Cerebellar cortex (tissue), 1 donor: ENCODE results near the gene LRRTM4.
"Not testable (repeated sequence)": the region's sequence is repeated elsewhere in the genome, so short reads cannot be mapped to it uniquely, and the experiment has no call there.

Source experiments
- DNase-seq: peaks from one replicate; pipeline ENCODE4 v3.0.0-alpha.2; 2015; ENCODE audit warnings: low spot score

LRRTM4 gene

GRCh38 chr2:77314721-77315120 lies 207.5 kb downstream of the LRRTM4 start:
- no peak for DNase-seq

GRCh38 chr2:77310416-77310815 lies 211.8 kb downstream of the LRRTM4 start:
- no peak for DNase-seq

- DNase-seq = no peak
These were observed 212.5 kb downstream of the LRRTM4 start for GRCh38 chr2:77309725-77310124.

GRCh38 chr2:77301441-77301840 lies 220.7 kb downstream of the LRRTM4 start:
- no peak for DNase-seq

- no peak for DNase-seq
These were observed 225.4 kb downstream of the LRRTM4 start for GRCh38 chr2:77296791-77297190.

- DNase-seq = no peak
These were observed 227.7 kb downstream of the LRRTM4 start for GRCh38 chr2:77294474-77294873.

GRCh38 chr2:77284353-77284752 lies 237.8 kb downstream of the LRRTM4 start:
- no peak for DNase-seq

GRCh38 chr2:77271262-77271661 lies 250.9 kb downstream of the LRRTM4 start:
- no peak for DNase-seq

- no peak for DNase-seq
These were observed 251.7 kb downstream of the LRRTM4 start for GRCh38 chr2:77270433-77270832.

GRCh38 chr2:77268626-77269025 lies 253.6 kb downstream of the LRRTM4 start:
- DNase-seq = no peak

- DNase-seq = no peak
These were observed 289.2 kb downstream of the LRRTM4 start for GRCh38 chr2:77232909-77233425.

GRCh38 chr2:77228391-77228790 lies 293.8 kb downstream of the LRRTM4 start:
- no peak for DNase-seq

- no peak for DNase-seq
These were observed 311.5 kb downstream of the LRRTM4 start for GRCh38 chr2:77210725-77211124.

GRCh38 chr2:77207331-77207730 lies 314.8 kb downstream of the LRRTM4 start:
- no peak for DNase-seq

- DNase-seq = no peak
These were observed 320.4 kb downstream of the LRRTM4 start for GRCh38 chr2:77201755-77202154.

GRCh38 chr2:77199411-77199810 lies 322.8 kb downstream of the LRRTM4 start:
- DNase-seq = no peak

- DNase-seq = no peak
These were observed 328.2 kb downstream of the LRRTM4 start for GRCh38 chr2:77193858-77194448.

GRCh38 chr2:77192811-77193289 lies 329.3 kb downstream of the LRRTM4 start:
- no peak for DNase-seq

- no peak for DNase-seq
These were observed 330.5 kb downstream of the LRRTM4 start for GRCh38 chr2:77191665-77192064.

- no peak for DNase-seq
These were observed 331.3 kb downstream of the LRRTM4 start for GRCh38 chr2:77190721-77191346.

GRCh38 chr2:77185052-77185451 lies 337.1 kb downstream of the LRRTM4 start:
- DNase-seq = no peak

- no peak for DNase-seq
These were observed 342.9 kb downstream of the LRRTM4 start for GRCh38 chr2:77179297-77179696.

GRCh38 chr2:77175266-77175780 lies 346.9 kb downstream of the LRRTM4 start:
- DNase-seq = not testable (repeated sequence)
